GM21367 (cell line): ENCODE data around the gene GRK5.
A peak's percentile ranks its signal among the peaks of the same experiment; 100 is the strongest.

Experiments used
- ATAC-seq: cut with Tn5 transposase; IDR thresholded peaks from one replicate; pipeline ENCODE4 v1.9.1; 2021; ENCODE audit not compliant: unreplicated experiment

Gene GRK5

DNA sequence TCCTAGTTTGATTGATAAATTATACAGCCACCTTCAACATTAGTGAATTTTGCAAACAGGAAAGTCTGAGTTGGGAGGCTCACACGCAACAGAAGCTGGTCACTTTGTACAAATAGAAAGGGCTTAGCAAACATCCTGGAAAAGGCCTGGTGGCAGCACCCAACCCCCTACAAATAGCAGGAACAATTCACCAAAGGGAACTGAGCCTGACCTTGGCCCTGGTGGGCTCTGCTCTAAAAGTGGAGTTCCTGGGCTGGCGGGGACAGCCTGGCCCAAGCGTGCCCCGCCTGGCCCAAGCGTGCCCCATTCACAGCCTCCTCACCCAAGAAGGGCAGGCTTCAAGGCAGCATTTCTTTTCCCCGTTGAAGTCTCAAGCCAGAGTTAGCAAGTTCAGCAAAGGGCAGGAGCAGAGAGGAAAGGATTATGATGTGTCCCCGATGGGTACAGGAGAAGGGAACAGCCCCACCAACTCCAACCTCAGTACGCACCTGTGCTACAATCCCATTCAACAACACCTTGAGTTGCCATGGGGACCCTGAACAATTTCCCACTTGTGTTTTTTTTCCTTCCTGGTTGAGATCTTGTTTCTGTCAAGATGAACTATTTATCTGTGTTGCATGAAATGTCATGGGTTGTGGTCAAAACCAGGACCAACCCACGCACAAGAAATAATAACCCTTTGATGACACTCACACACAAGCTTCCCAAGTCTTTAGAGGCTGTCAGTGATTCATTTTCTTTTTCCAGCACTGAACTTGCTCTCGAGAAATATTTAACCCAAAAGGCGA lies 291.7 kb downstream of the GRK5 start:
- no peak for ATAC-seq

DNA sequence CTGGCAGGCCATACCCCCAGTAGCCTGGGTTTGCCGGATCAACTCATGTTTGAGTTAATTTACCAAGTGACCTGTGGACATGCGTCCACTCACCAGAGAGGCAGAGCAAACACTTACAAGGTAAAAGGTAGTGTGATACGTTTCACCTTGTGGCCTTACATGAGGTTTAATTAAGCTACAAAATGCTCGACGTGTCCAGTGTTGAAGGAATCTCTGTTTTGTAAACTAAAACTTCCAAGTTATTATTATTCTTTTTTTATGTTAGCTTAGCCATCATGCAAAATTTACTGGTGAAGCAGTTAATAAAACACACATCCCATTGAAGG lies 292.3 kb downstream of the GRK5 start:
- no peak for ATAC-seq

DNA sequence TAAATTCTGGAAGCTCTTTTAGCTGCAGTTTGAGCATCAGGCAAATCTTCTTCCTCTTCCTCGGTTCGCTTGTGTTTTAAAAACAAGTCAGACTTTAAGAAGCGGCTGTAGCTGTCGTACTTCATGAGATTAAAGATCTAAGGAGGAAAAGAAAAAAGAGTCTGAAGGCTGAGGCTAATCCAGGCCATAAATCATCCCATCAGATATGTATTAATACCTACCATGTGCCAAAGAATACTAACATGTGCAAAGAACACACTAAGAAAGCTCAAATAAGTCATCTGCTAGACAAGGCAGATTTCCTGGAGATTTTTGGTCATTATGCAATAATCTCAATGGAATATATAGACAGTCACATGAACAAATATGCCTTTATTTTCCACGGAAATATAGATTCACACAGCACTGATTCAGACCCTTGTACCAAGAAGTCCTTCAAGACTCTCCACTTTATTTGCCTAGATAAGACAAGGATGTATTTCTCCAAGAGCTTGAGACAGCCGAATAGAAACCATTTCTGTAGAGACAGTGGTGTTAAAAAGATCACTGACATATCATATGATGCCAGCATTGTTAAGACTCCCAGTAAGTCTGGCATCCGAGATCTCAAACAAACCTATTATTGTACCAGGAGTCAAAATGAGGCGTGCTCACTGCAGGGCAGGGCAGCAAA lies 292.9 kb downstream of the GRK5 start:
- no peak for ATAC-seq

DNA sequence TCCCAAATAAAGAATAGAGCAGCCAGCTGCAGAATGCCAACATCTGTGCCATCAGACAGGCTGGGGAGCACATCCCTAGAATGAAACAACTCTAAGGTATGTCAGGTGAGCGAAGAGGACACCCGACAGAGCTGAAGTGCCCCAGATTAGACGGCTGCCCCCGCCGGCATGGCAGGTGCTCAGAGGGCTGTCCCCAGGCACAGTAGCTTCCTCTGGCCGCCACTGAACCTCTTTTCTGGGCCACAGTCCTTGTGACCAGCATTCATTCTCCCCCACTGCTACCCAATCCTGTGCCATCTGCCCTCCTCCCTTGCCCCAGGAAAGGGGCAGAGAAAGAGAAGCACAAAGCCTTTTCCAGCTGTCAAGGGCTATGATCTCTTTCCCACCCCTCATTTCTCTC lies 293.4 kb downstream of the GRK5 start:
- ATAC-seq, result no peak

DNA sequence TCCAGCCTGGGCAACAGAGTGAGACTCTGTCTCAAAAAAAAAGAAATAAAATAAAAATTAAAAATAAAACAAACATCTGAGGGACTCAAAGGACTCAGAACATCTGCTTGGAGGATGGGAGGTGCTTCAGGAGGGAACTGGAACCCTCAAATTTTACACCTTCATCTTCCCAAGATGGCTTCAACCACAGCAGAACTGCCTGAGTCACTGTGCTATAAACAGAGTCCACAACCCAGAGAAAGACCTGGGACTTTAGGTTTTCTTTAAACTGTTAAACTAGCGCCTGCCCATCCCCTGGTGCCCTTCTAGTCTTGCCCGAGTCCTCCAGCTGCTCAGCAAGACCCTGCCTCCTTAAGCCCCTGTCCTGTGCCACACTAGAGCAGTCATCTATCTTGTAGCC lies 294.3 kb downstream of the GRK5 start:
- ATAC-seq, result no peak

DNA sequence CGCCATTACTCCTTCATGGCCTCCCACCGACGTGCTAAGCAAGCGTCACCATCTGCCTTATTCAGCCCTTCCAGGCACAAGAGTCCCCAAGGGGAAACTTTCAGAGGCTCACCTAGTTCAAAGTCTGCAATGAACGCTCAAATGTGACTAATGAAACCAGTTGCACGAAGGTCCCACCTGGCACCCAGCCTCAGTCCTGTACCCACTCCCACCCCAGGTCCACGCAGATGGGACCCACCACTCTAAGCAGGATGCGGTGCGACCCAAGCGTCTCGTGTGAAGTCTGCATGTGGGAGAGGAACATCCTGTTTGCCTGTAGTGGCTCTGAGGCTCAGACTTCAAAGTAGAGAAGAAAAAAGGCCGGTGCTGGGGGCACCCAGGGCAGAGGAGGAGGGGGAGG lies 294.8 kb downstream of the GRK5 start:
- peak; percentile 45 for ATAC-seq

DNA sequence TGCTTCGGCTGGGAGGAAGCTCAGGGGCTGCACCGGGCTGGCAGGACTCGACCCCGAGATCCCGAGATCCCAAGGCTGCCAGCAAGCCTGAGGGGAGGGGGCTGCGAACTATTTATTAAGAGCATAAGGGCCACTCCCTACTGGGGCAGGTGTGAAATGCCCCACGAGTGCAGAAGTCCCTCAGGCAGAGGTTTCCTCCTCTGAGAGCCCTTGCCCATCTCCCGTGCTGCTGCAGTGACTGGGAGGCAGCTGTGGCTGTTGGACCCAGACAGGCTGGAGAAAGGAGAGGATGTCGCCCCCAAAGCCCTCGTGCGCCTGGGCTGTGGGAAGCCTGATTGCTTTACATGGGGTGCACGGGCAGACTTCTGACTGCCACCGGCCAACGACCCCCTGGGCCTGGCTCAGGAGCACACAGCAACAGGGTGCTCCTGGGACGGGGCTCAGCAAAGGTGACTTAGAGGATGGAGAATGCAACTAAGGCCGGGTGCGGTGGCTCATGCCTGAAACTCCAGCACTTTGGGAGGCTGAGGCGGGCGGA lies 295.3 kb downstream of the GRK5 start:
- no peak for ATAC-seq

DNA sequence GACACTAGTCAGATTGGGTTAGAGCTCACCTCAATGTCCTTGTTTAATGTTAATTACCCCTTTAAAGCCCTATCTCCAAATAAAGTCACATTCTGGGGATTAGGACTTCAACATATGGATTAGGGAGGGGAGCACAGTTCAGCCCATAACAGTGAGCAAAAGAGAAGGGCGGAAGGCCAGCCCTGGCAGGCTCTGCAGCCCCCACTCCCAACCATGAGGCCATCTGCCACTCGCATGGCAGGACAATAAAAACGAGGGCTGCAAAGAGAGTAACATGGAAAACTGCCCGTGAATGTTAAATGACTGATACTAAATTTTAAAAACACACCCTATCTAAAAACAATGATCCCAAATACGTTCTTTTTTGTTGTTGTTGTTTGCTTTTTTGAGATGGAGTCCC lies 296.4 kb downstream of the GRK5 start:
- no peak for ATAC-seq

DNA sequence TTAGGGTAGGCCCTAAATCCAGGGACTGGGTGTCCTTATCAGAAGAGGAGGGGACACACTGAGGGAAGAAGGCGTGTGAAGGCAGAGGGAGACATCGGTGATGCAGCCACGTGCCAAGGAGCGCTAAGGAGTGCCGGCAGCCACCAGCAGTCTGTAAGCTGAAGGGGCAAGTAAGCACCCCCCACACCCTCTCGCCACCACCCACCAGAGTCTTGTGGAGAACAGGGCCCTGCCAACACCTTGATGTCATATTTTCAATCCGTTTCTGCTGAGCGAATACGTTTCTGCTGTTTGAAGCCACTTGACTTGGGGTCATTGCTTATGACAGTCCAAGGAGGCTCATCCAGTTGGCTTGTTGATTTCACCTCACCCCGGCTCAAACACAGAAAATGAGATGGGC lies 297.3 kb downstream of the GRK5 start:
- ATAC-seq, result no peak

DNA sequence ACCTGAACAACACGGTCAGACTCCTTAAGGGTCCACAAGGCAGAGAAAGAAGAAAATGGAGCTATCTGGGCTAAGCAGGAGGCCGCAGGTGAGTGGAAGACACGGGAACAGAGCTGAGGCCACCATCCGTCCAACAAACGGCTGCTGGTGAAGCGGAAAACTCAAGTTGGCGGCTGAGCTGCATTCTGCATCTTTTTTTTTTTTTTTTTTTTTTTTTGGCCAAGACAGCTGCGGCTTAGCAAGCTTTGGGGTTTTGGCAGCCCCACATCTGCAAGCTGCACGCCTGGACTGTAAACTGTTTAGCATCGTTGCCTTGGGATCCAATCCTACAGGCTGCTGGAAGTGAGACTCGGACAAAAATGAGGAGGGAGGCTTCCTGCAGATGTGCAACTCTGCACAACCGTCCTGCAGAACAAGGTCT lies 297.8 kb downstream of the GRK5 start:
- ATAC-seq, result no peak
